ENCODE results near the gene KCNG4. TPM values are rescaled to one million over a fixed set of nuclear protein-coding genes. Genes with fewer than 3 reads are reported as not detected.

Gene KCNG4
- total RNA-seq, 1 donor from 2014 or later, result not detected

Other genes starting within 250 kb of the KCNG4 start
- 0.28 TPM in 1 of 2 replicates, not detected in the other for gene SLC38A8, start 197.2 kb downstream of the KCNG4 start, total RNA-seq
- gene MBTPS1, start 123.1 kb downstream of the KCNG4 start, total RNA-seq, result 54.5 and 58.1 TPM in 2 replicates
- gene HSDL1, start 94.8 kb downstream of the KCNG4 start, total RNA-seq, result 16.7 and 19.9 TPM in 2 replicates
- gene DNAAF1, start 94.7 kb downstream of the KCNG4 start, total RNA-seq, result 0.09 TPM in 1 of 2 replicates, not detected in the other
- 57.5 and 64.4 TPM in 2 replicates for gene TAF1C, start 53.0 kb downstream of the KCNG4 start, total RNA-seq
- not detected in 2 replicates for gene ADAD2, start 48.9 kb downstream of the KCNG4 start, total RNA-seq
- not detected in 2 replicates for gene WFDC1, start 54.9 kb upstream of the KCNG4 start, total RNA-seq
- gene ATP2C2, start 128.5 kb upstream of the KCNG4 start, total RNA-seq, result not detected in 2 replicates